Omental fat pad (tissue), 4 donors: ENCODE results near the gene DCPS. TPM values are rescaled to one million over a fixed set of nuclear protein-coding genes. Genes with fewer than 3 reads are reported as not detected.

ENCODE experiments used
- ATAC-seq: fragments of 150-250 bp; one replicate; pipeline ENCODE4 v1.9.1; 2016; ENCODE audit warnings: mild to moderate bottlenecking, moderate library complexity; ENCODE audit not compliant: low FRiP score
- DNase-seq: peaks from one replicate; pipeline ENCODE4 v3.0.0-alpha.2; 2019; ENCODE audit warnings: low spot score
- total RNA-seq, 4 donors: library from RNA; depleted of rRNA; stranded (reverse); fragments of >200 nt; gene quantifications; one replicate each; pipeline ENCODE4 v1.1.0, GENCODE V29; 2016
- TF ChIP-seq, protein P1 (sequence below), 3 donors: fragments of 450-650 bp; IDR thresholded peaks; one replicate each; pipeline ENCODE4 v1.5.1; 2016 to 2017; ENCODE audit warnings: antibody characterized with exemption in 3 of 3, mild to moderate bottlenecking in 3 of 3, moderate library complexity in 2 of 3

The DCPS gene
- total RNA-seq, 4 donors from 2014 or later: 8.0 to 12.4 (median 9.9) TPM

DNA sequence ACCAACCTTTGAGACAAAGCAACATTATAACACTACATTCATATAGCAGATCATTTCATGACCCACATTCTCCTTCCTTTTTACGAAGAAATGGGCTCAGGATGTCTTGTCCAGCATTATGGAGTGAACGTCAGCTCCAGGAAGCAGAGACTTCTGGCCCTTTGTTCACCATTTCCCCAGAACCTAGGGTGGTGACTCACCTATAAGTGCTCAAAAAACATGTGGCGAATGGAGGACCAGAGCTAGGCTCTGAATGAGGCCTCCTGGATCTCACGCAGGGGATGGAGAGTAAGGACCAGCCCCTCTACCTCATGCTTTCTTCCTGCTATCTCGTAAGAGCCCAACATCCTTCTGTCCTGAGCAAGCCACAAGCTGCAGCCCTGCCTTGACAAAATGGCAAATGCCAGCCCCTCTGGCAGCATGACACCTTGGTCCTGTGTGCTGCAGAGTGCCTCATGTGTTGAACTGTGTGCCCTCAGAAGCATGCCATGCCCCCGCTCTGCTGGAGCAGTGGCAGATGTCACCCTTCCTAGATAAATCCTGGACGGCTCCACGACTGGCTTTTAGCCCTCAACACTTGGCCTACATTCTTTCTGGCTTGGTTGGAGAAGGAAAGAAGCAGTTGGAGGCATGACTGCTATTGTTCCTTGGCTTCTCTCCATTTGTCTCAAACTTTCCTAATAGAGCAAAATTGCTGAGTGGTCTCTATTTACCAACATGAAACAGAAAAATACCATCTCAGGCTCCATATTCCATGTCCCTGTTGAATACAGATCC is 45.1 kb downstream of the DCPS start:
- TF ChIP-seq, protein P1, sequence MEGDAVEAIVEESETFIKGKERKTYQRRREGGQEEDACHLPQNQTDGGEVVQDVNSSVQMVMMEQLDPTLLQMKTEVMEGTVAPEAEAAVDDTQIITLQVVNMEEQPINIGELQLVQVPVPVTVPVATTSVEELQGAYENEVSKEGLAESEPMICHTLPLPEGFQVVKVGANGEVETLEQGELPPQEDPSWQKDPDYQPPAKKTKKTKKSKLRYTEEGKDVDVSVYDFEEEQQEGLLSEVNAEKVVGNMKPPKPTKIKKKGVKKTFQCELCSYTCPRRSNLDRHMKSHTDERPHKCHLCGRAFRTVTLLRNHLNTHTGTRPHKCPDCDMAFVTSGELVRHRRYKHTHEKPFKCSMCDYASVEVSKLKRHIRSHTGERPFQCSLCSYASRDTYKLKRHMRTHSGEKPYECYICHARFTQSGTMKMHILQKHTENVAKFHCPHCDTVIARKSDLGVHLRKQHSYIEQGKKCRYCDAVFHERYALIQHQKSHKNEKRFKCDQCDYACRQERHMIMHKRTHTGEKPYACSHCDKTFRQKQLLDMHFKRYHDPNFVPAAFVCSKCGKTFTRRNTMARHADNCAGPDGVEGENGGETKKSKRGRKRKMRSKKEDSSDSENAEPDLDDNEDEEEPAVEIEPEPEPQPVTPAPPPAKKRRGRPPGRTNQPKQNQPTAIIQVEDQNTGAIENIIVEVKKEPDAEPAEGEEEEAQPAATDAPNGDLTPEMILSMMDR (IDR thresholded peaks at IDR 0.05): no peak
- ATAC-seq: no peak
- DNase-seq: no peak

DNA sequence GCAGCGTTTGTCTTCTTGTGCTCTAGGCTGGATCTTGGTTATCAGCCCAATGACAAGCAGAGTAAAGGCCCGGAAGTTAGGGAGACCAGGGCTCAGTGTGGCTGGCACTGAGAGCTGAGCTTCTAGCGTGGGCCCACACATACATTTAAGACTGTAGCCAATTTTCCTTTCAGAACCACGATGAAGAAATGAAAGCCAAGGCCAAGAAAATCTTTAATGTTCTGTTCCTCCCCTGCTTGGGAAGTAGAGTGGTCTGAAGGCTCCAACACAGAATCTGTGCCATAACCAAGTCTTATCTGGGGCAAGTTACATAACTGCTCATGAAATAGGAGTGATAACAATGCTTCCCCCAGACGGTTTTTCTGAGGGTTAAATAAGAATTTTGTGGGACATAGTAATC is 47.0 kb downstream of the DCPS start:
- ATAC-seq: no peak

DNA sequence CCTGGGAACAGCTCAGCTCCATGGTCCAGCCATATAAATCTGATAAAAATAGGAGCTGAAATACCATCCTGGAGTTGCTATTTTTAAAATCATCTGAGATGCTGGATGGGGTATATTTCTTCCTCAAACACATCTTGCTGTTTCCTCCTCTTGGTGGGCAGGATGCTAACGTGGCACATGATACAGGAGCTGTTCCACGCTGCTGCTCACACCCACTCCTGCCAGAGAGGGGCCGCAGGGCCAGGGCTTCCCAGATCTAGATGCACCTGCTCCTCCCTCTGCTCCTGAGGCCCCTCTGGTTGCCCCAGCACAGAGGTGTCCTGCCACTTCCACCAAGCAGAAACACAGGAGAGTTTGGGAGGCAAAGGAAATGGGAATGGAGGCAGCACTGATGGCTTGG is 48.3 kb downstream of the DCPS start:
- ATAC-seq (no peak), DNase-seq (no peak)
- TF ChIP-seq, protein P1 (IDR thresholded peaks at IDR 0.05): no peak

More for the DNA sequence above, 47.0 kb downstream of the DCPS start:
- TF ChIP-seq, protein P1 (IDR thresholded peaks at IDR 0.05): no peak
- no peak for DNase-seq

DNA sequence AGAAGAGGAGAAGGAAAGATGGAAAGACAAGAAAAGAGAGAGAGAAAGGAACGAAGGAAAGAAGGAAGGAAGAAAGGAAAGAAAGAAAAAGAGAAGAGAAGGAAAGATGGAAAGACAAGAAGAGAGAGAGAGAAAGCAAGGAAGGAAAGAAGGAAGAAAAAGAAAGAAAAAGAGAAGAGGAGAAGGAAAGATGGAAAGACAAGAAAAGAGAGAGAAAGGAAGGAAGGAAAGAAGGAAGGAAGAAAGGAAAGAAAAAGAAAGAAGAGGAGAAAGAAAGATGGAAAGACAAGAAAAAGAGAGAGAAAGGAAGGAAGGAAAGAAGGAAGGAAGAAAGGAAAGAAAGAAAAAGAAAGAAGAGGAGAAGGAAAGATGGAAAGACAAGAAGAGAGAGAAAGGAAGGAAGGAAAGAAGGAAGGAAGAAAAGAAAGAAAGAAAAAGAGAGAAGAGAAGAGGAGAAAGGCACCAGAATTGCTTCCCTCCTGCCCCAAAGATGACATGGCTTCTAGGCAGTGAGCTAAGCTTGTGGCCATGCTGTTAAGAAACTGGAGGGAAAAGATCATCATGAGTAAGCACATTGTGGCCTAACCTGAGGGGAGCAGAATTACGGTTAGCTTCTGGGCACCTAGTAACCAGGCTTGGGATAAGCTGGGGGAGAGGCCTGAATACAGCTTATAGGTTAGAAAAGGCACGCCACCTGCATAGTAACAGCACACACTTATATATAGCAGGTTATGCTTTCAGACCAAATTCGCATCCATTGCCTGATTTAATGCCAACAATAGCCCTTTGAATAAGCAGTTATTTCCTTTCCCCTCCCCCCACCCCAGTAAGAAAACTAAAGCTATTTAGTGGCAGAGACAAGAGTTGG is 49.3 kb downstream of the DCPS start:
- DNase-seq (no peak), ATAC-seq (no peak)

DNA sequence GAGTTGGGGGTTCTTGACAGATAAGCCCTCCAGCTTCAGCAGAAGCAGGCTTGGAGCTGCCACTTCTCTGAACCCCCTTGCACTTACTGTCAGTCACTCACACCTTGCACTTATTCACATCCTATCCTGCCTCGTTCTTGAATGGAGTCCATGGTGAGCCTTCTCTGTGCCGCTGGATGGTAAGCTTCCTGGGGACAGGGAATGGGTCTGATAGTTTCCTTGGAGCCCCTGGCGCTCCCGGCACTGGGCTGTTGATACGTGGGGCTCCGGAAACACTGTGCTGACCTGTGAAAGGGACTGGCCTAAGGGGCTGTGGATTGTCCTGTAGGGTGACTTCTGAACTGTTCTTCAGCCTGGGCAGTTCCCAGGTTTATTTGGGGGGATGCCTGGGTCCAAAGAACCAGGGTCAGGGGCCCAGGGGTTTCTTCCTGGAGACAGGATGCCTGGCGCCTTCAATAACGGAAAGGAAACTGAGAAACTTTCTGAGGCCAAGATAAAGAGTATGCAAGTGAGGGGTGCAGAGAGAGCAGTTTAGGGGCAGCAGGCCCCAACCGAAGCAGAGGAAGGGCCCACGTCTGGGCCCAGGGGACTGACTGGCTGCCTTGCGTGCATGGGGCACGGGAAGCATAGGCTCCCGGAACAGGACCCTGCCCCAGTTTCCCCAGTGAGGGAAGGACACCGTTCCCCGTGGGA is 50.9 kb downstream of the DCPS start:
- TF ChIP-seq, protein P1 (IDR thresholded peaks at IDR 0.05): no peak
- ATAC-seq (no peak), DNase-seq (no peak)

More for the DNA sequence above, 49.3 kb downstream of the DCPS start:
- TF ChIP-seq, protein P1 (IDR thresholded peaks at IDR 0.05): no peak

DNA sequence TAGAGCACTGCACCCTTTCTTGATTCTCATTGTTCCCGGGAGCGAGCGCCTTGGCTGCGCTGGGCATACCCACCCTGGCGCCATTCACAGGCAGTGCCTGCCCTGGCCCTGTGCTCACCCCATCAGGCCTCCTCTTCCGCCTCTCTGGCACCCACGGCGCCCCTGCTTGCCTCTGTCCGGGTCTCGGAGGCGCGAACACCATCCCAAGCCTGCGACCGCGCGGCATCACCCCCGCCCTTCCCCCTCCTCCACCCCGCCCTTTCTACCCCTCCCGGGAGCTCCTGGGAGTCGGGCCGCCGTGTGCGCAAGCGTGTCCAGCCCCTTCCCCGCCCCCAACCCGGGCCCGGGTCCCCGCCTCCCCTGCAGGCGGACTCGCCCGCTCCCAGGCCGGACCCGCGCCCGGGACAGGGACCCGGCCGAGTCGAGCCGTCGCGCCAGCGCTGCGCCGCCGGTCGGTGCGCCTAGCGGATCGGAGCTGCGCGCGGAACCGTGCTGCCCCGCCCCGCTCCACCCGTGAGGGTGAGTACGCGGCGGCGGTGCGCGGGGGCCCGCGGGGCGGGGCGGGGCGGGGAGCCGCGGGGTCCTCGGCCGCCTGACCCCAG is 51.6 kb downstream of the DCPS start, which contains the start of gene ST3GAL4:
Gene ST3GAL4 (plus strand): TSS at position 363 of the 602 bp plus-strand sequence. CDS start 50,470 bp downstream, outside the sequence.
- DNase-seq: no peak
- peak; percentile 72 for ATAC-seq
- TF ChIP-seq, protein P1 (IDR thresholded peaks at IDR 0.05): no peak
